Measurements from ENCODE around the gene CCSER1.

CCSER1 gene

DNA sequence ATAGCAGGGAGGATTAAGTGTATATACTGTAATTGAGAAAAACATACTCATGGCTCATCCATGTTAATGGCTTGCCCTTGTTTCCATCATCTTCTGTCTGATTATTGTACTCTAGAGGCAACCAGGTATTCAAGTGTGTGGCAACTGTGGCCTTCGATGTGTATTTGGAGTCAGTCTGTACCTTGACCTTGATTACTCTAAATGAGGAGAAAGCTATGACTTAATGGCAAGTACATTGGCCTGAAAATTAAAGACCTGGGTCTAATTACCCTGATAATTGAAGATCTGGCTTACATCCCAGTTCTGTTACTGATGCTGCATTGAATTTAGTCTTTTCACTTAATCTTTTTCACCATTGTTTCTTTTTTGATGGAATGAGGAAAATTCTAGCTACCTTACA is 409.2 kb downstream of the CCSER1 start:
- H3K9me3 Mint-ChIP-seq: no peaks in the 10 kb centered on the region
- H3K27ac Mint-ChIP-seq: no peak overlapping the region
- DNase-seq: no peak

DNA sequence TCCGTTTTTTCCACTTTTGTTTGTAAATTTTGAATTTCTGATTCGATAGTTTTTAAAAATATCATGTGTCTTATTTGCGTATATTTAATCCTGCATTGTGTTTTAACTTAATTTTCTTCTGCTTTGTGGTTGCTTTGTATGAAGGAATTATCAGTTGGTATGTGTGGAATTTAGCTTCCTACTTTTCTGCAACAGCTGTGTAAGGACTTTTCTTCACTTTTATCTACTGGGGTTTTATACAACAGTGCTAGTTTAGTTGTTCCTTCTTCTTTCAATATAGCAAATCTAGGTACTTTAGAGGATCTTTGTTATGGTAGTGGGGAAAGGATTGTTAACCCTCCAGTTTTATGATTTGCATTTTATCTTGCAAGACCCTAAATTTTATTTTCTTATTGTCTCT is 410.3 kb downstream of the CCSER1 start:
- H3K27ac Mint-ChIP-seq: no peak overlapping the region
- DNase-seq: no peak
- H3K9me3 Mint-ChIP-seq: no peaks in the 10 kb centered on the region
- no peaks in the 10 kb centered on the region for H3K36me3 Mint-ChIP-seq (ENCODE audit: low read depth)
- ATAC-seq: no peak
- no peaks in the 10 kb centered on the region for H3K4me1 Mint-ChIP-seq
- no peak overlapping the region for H3K4me3 Mint-ChIP-seq
- no peaks in the 10 kb centered on the region for H3K27me3 Mint-ChIP-seq

More for the DNA sequence above, 409.2 kb downstream of the CCSER1 start:
- ATAC-seq: no peak
- H3K4me1 Mint-ChIP-seq: no peaks in the 10 kb centered on the region
- no peak overlapping the region for H3K4me3 Mint-ChIP-seq
- no peaks in the 10 kb centered on the region for H3K36me3 Mint-ChIP-seq (ENCODE audit: low read depth)
- no peaks in the 10 kb centered on the region for H3K27me3 Mint-ChIP-seq

DNA sequence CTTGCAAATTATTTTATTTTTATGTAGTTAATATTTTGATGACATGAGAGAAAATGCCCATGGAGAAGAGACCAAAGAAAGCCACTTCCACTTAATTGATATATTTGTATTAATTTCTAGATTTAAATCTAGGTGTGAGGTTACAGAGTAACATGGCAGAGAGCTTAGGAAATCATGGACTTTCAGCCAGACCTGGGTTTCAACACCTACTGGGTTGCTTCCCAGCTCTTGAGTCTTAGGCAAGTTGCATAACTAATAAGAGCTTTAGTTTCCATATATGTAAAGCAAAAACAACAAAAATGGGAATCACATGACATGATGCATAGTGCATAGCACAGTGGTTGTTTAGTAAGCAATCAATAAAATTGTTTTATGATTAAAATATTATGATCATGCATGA is 413.3 kb downstream of the CCSER1 start:
- no peaks in the 10 kb centered on the region for H3K4me1 Mint-ChIP-seq
- H3K36me3 Mint-ChIP-seq (ENCODE audit: low read depth): no peaks in the 10 kb centered on the region
- H3K9me3 Mint-ChIP-seq: no peaks in the 10 kb centered on the region
- H3K27me3 Mint-ChIP-seq: no peaks in the 10 kb centered on the region
- H3K4me3 Mint-ChIP-seq: no peak overlapping the region
- ATAC-seq (no peak), DNase-seq (no peak)
- no peak overlapping the region for H3K27ac Mint-ChIP-seq

DNA sequence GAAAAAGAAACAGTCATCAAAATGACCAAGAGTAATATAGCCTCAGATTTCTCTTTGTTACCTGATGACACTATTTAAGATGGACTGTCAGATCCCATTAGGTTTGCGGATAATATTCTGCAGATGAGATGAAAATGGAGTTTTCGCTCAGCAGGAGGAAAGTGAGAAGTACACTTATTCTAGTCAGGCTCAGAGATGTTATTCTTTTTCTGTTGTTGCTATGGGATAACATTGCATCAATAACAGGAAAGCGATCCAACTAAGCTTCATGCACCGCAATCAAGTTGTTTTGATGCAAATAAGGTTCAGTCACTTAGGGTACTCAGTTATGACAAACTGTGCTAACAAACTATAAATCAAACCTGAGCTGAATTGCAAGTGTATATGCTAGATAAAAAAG is 415.0 kb downstream of the CCSER1 start:
- DNase-seq: no peak
- ATAC-seq: no peak
- Mint-ChIP-seq H3K4me3 (no peak overlapping the region), H3K9me3 (no peaks in the 10 kb centered on the region), H3K4me1 (peaks cover 3% of the 10 kb centered on the region), H3K27me3 (no peaks in the 10 kb centered on the region), H3K36me3 (ENCODE audit: low read depth) (no peaks in the 10 kb centered on the region), H3K27ac (no peak overlapping the region)

DNA sequence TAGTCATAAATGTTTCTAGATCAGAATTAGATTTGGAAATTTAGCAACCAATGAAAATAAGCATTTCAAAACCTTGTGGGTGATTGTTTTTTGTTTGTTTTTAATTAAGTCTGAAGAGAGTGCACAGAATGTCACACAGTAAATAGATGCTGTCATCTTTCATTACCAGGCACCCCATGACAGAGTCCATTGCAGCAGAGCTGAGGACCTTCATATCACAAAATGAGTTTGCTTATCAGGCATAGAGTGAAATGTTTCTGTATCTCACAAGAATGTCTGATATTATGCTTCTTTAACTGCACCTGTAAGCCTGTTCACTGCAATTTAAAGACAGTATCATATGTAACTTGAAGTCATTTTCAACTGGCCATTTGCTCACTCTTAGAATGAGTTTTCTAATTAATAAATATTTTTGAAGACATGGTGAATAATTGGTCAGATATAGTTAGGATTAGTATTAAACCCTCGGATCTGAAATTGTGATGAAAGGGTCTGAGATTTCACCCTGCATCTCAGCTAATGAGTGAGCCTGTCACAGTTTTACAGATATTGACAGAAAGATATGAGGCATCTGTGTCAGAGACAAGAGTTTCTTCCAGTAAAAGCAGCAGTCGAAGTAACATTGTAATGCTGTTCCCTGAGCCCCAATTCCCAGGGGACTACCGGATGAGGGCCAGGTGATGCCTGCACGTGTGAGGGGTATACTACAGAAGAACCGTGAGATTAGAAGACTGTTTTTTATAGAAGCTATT is 416.4 kb downstream of the CCSER1 start:
- no peak for ATAC-seq
- peaks cover 3% of the 10 kb centered on the region for H3K4me1 Mint-ChIP-seq
- no peak overlapping the region for H3K4me3 Mint-ChIP-seq

DNA sequence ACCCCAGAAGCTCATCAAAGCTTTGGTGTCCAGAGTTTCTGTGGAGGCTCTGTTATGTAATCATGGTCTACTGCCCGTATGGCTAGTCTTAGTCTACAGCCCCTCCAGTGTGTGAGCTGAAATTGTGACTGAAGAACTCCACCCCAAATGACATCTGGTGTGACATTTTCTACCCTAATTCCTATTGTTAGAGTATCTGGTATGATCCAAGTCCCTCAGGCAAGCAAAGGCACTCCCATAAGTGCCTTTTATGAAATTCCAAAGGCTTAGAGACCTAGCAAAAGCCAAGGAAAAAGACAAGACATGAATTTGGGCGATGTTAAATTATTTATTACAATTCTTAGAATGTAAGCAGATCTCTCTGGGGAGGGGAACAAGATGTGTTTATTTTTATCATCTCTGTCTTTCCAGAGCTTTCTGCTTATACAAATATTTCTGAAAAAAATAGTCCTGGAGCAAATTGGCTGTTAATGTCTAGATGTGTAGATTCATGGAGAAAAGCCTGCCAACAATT is 417.4 kb downstream of the CCSER1 start:
- H3K9me3 Mint-ChIP-seq: no peaks in the 10 kb centered on the region
- ATAC-seq (no peak), DNase-seq (no peak)
- H3K36me3 Mint-ChIP-seq (ENCODE audit: low read depth): no peaks in the 10 kb centered on the region
- no peak overlapping the region for H3K27ac Mint-ChIP-seq
- no peaks in the 10 kb centered on the region for H3K27me3 Mint-ChIP-seq
- H3K4me3 Mint-ChIP-seq: no peak overlapping the region
- H3K4me1 Mint-ChIP-seq: peaks cover 3% of the 10 kb centered on the region

More for the DNA sequence above, 416.4 kb downstream of the CCSER1 start:
- Mint-ChIP-seq H3K27me3 (no peaks in the 10 kb centered on the region), H3K9me3 (no peaks in the 10 kb centered on the region), H3K36me3 (ENCODE audit: low read depth) (no peaks in the 10 kb centered on the region), H3K27ac (no peak overlapping the region)
- DNase-seq: no peak

DNA sequence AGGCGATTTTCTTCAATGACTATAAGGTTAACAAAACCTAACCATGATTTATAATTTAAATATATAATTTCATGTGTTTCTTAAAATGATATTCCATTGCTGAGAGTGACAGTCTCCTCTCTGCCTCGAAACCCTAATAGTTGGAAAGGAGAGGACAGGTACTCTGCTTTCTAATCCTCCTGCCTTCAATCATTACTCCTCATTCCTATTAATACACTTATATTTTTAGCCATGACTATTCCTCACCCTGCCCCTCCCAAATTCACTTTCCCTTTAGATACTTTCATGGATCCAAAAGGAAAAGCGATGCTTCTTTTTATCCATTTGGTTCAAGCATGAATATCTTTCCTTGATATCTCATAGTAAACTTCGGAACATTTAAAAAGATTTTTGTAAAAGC is 418.2 kb downstream of the CCSER1 start:
- H3K27me3 Mint-ChIP-seq: no peaks in the 10 kb centered on the region
- no peak for ATAC-seq

DNA sequence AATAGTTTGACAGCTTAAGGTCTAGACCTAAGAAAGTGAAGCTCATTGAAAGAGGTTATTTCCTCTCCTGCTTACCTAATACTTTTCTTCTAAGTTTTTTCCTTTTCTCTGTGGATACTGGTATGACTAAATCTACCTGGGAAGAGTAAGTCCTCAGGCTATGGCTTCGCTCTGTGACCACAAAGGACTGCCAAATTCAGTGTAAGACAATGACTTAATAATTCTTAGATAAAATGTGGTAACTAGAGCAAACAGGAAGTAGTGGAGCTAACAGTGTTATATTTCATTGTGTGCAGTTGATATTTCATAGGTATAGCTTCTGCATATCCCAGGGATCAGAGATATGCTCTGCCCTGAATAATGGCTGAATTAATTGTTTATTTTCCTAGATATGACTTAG is 418.9 kb downstream of the CCSER1 start:
- no peak for DNase-seq
- Mint-ChIP-seq H3K27me3 (no peaks in the 10 kb centered on the region), H3K27ac (no peak overlapping the region), H3K9me3 (no peaks in the 10 kb centered on the region), H3K4me3 (no peak overlapping the region), H3K36me3 (ENCODE audit: low read depth) (no peaks in the 10 kb centered on the region), H3K4me1 (peaks cover 3% of the 10 kb centered on the region)
- ATAC-seq: no peak

More for the DNA sequence above, 418.2 kb downstream of the CCSER1 start:
- no peaks in the 10 kb centered on the region for H3K36me3 Mint-ChIP-seq (ENCODE audit: low read depth)
- no peaks in the 10 kb centered on the region for H3K9me3 Mint-ChIP-seq
- H3K27ac Mint-ChIP-seq: no peak overlapping the region
- H3K4me3 Mint-ChIP-seq: no peak overlapping the region
- DNase-seq: no peak
- peaks cover 3% of the 10 kb centered on the region for H3K4me1 Mint-ChIP-seq

DNA sequence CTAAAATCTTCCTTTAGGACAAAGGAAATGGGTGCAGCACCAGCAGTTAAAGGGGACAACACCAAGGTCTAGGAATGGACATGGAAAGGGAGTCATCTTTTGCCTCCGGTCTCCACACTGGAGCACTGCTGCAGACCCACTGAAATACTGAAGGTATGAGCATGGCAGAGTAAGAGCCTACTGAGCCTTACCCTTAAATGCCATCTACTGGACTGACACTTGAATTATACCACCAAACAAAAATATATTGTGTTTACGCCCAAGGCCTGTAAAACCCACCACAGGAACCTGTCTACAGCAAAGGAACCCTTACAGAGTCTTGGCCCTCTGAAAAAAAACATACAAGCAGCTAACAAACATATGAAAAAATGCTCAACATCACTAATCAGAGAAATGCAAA is 443.4 kb downstream of the CCSER1 start:
- no peaks in the 10 kb centered on the region for H3K4me1 Mint-ChIP-seq
- DNase-seq (no peak), ATAC-seq (no peak)
- H3K9me3 Mint-ChIP-seq: peaks cover 4% of the 10 kb centered on the region
- no peaks in the 10 kb centered on the region for H3K36me3 Mint-ChIP-seq (ENCODE audit: low read depth)
- no peak overlapping the region for H3K4me3 Mint-ChIP-seq
- H3K27me3 Mint-ChIP-seq: no peaks in the 10 kb centered on the region
- H3K27ac Mint-ChIP-seq: no peak overlapping the region

DNA sequence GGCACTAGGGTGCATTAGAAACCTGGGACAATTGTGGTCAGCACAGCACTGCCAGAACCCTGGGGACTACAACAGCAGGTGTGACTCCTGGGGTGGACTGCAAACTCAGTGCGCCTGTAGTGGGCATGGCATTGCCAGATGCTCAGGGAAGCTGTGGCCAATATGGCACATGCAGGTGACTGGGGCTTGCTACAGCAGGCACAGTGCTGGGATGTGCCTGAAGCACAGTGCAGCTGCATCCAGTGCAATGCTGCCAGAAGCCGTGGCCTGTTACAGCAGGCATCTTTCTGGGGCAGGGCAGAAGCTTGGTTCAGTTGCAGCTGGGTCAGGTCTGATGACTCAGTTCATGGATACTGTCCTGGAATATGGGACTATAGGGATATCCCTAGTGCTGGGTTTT is 445.8 kb downstream of the CCSER1 start:
- H3K9me3 Mint-ChIP-seq: peaks cover 15% of the 10 kb centered on the region
- H3K36me3 Mint-ChIP-seq (ENCODE audit: low read depth): no peaks in the 10 kb centered on the region
- DNase-seq (no peak), ATAC-seq (no peak)
- no peak overlapping the region for H3K27ac Mint-ChIP-seq
- no peak overlapping the region for H3K4me3 Mint-ChIP-seq
- H3K4me1 Mint-ChIP-seq: no peaks in the 10 kb centered on the region
- H3K27me3 Mint-ChIP-seq: no peaks in the 10 kb centered on the region

DNA sequence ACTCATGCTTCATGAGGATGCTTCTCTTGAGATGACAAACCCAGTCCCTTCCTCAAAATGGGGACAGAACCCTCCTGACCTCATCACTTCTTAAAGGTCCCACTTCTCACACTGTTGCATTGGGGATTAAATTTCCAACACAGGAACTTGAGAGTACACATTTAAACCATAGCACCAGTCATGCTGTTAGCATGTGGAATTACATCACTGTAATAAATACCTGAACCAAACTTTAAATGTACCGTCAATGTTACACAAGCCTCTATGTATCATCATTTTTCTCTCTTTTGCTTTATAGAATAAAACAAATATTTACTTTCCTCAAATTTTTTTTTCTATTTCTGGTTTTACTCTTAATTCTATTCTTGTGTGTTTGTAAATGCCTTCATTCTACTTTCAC is 448.2 kb downstream of the CCSER1 start:
- Mint-ChIP-seq H3K9me3 (peaks cover 15% of the 10 kb centered on the region), H3K4me1 (no peaks in the 10 kb centered on the region), H3K4me3 (no peak overlapping the region), H3K36me3 (ENCODE audit: low read depth) (no peaks in the 10 kb centered on the region), H3K27ac (no peak overlapping the region), H3K27me3 (no peaks in the 10 kb centered on the region)
- DNase-seq: no peak
- ATAC-seq: no peak

DNA sequence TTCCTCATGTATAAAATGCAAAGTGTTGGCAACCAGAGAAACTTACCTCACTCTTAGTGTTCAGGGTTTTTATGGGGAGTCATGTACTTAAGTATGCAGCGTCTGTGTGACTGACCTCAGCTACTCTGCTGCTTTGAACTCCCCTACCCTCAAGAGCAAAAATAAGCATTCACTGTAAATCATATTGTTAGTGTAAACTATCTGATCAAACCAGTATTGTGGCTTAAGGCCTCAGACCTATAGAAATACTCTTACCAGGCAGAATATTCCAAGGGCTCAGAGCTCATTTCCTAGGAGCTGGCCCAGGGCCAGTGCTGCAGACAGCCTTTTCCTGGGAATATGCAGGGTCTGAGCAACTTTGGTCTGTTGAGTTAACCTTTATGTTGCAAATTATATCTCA is 453.1 kb downstream of the CCSER1 start:
- H3K27ac Mint-ChIP-seq: no peak overlapping the region

DNA sequence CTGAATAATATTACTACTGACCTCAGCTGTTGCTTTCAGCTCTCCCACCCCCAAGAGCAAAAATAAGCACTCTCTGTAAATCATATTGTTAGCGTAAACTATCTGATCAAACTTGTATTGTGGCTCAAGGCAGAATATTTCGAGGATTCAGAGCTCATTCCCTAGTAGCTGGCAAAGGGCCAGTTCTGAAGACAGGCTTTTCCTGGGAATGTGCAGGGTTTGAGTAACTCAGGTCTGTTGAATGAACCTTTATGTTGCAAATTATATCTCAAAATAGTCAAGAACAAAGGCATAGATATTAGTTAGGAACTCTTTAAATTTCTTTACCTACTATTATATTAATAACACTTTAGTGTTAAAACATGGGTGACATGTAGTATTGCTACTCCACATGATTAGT is 454.9 kb downstream of the CCSER1 start:
- no peak overlapping the region for H3K27ac Mint-ChIP-seq
- ATAC-seq (no peak), DNase-seq (no peak)
- H3K9me3 Mint-ChIP-seq: no peaks in the 10 kb centered on the region
- H3K4me1 Mint-ChIP-seq: no peaks in the 10 kb centered on the region
- no peaks in the 10 kb centered on the region for H3K36me3 Mint-ChIP-seq (ENCODE audit: low read depth)
- H3K4me3 Mint-ChIP-seq: no peak overlapping the region
- H3K27me3 Mint-ChIP-seq: no peaks in the 10 kb centered on the region

More for the DNA sequence above, 453.1 kb downstream of the CCSER1 start:
- no peaks in the 10 kb centered on the region for H3K36me3 Mint-ChIP-seq (ENCODE audit: low read depth)
- no peaks in the 10 kb centered on the region for H3K27me3 Mint-ChIP-seq
- DNase-seq (no peak), ATAC-seq (no peak)
- peaks cover 12% of the 10 kb centered on the region for H3K9me3 Mint-ChIP-seq
- no peaks in the 10 kb centered on the region for H3K4me1 Mint-ChIP-seq
- H3K4me3 Mint-ChIP-seq: no peak overlapping the region

DNA sequence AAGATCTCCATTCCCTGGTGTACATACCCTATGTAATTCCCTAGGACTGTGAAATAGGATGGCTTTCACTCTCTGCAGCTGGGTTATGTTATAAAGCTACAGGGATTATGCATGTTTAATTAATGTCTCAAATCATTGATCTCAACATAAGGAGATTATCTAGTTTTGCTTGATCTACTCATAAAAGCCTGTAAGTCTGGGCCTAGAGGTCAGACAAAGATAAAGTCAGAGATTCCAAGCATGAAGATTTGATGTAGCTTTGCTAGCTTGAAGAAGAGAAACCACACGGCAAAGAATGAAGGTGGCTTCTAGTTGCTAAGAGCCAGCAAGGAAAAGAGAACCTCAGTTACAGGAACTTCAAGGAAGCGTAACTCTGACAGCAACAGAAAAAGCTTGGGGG is 456.9 kb downstream of the CCSER1 start:
- no peaks in the 10 kb centered on the region for H3K4me1 Mint-ChIP-seq
- H3K4me3 Mint-ChIP-seq: no peak overlapping the region
- no peak overlapping the region for H3K27ac Mint-ChIP-seq
- ATAC-seq (no peak), DNase-seq (no peak)
- H3K36me3 Mint-ChIP-seq (ENCODE audit: low read depth): no peaks in the 10 kb centered on the region
- H3K27me3 Mint-ChIP-seq: no peaks in the 10 kb centered on the region
- H3K9me3 Mint-ChIP-seq: peaks cover 9% of the 10 kb centered on the region

DNA sequence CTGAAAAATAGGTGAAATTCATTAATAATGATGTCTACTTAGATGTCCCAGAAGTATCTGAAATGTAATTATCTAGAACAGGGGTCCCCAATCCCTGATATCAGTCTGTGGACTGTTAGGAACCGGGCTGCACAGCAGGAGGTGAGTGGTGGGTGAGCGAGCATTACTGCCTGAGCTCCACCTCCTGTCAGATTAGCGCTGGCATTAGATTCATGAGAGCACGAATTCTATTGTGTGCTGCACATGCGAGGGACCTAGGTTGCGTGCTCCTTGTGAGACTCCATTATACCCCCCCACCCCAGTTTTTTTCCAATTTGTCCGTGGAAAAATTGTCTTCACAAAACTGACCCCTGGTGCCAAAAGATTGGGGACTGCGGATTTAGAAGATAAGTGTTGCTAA is 458.8 kb downstream of the CCSER1 start:
- Mint-ChIP-seq H3K36me3 (ENCODE audit: low read depth) (no peaks in the 10 kb centered on the region), H3K9me3 (peaks cover 9% of the 10 kb centered on the region), H3K4me1 (no peaks in the 10 kb centered on the region), H3K4me3 (no peak overlapping the region), H3K27me3 (no peaks in the 10 kb centered on the region), H3K27ac (no peak overlapping the region)
- DNase-seq: no peak
- ATAC-seq: no peak

DNA sequence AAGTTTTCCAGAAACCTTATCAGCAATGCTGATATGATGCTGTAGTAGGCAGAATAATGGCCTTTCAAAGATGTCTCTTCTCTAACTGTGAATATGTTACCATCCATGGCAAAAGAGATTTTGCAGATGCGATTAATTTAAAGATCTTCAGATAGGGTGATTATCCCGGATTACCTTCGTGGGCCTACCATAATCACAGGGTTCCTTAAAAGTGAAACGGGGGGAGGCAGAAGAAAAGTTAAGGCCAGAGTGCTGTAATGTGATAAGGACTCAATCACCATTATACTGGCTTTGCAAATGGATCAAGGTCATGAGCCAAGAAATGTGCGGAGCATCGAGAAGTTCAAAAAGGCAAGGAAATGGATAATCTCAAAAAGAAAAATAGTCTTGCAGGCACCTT is 459.6 kb downstream of the CCSER1 start:
- Mint-ChIP-seq H3K4me3 (no peak overlapping the region), H3K27me3 (no peaks in the 10 kb centered on the region), H3K4me1 (no peaks in the 10 kb centered on the region), H3K36me3 (ENCODE audit: low read depth) (no peaks in the 10 kb centered on the region), H3K9me3 (peaks cover 9% of the 10 kb centered on the region), H3K27ac (no peak overlapping the region)
- no peak for ATAC-seq
- no peak for DNase-seq
